CD4-positive, alpha-beta T cell treated with Interleukin-12 subunit alpha and Interleukin-12 subunit beta, for 1 hour (primary cell): Measurements from ENCODE around the gene ANKRD16.
"Not testable (repeated sequence)": the region's sequence is repeated elsewhere in the genome, so short reads cannot be mapped to it uniquely, and the experiment has no call there.

Source experiments
- DNase-seq: peaks from one replicate; pipeline ENCODE4 v3.0.0-alpha.2; 2020

The ANKRD16 gene

DNA sequence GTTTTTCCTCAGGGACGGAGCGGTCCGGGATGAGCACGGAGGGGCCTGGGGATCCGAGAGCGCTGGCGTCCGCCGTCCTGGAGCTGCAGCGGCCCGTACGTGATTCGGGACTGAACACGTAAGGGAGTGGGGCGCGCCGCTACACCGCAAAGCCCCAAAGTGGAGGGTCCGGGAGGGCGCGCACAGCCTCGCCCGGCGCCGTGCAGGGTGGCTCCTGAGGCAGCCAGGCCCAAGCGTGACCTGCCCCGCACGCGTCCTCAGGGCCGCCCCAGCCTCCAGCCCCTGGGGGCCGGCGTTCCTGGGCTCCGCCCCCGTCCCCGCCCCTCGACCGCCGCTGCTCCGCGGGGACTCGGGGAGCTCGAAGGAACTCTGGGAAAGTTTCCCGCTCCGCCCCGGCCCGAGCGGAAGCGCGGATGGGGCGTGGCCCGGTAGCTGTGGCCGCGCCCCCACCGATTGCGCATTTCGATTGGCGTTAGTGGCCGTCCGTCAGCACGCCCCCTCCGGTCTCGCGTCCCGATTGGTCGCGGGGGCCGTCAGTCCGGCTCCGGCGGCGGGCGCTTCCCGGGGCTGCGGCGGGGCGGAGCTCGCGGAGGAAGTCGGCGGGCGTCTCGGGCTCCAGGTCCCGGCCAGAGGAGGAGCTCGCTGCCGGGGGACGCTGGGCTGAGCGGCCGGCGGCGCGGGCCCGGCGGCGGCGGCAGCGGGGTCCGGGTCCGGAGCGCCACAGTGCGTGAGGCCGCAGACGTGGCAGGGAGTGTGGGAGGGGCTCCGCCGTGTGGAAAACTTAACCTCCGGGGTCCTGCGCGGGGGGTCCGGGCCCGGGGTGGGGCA, at the start of gene ANKRD16, which contains the start of gene FBH1:
Gene ANKRD16 (minus strand): TSS at position 270 of the 828 bp plus-strand sequence. CDS start 539 bp downstream, outside the sequence.
Gene FBH1 (plus strand): TSS at position 620 of the 828 bp plus-strand sequence. CDS start 103 bp downstream, at position 723.
- peak; percentile 98 for DNase-seq

- no peak for DNase-seq
These were observed 48.6 kb upstream of the ANKRD16 start for GRCh38 chr10:5938291-5938690.

DNA sequence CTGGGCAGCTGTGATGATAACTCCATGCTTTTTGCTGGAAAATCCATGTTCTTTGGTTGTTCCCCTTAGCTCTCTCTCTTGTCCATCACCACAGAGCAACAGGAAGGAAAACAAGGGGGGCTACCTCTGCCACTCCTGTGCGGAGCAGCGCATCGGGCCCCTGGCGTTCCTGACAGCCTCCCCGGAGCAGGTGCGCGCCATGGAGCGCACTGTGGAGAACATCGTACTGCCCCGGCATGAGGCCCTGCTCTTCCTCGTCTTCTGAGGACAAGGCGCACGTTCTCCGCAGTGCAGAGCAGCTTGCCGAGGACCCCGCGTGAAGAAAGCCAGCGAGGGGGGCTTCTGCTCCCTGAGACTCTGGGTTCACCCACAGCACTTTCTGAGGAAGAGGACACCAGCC, 47.3 kb upstream of the ANKRD16 start:
- DNase-seq: no peak

DNA sequence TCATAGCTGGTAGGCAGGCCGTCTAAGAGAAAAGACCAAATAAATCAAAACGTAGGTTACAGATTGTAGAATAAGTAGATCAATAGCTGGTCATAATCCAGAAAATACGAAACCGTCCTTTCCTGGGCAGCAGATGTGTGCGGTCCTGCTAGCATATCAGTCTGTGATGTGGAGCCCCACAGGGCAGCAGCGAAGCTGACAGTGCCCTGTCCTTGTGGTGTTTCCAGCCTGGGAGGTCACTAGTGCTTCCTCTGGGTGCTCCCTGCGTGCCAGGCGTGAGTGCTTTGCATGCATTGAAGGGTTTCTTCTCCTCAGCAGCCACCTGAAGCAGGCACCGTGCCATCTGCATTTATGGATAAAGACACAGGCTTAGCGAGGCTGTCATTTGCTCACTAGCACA, 45.9 kb upstream of the ANKRD16 start:
- DNase-seq: no peak

DNA sequence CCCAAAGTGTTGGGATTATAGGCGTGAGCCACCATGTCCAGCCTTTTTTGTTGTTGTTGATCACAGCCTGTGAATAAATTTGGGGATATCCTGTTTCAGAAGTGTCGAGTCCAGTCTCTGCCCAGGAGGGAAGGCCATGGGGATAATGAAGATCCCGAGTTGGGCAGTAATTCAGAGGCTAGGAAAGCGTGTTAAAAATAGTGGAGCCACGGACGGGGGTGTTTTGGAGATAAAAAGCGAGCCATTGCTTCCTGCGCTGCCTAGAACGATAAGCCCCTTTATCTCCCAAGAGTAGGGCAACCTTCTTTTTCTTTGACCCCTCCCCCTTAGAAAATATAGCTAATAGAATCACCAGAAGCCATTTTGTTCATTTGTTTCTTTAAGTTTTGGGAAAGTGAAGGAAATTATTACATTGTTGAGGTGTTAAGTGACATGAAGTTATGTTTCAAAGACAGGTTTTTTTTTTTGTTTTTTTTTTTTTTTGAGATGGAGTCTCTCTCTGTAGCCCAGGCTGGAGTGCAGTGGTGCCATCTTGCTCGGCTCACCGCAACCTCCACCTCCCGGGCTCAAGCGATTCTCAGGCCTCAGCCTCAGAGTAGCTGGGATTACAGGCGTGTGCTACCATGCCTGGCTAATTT, 44.3 kb upstream of the ANKRD16 start:
- DNase-seq: no peak

DNA sequence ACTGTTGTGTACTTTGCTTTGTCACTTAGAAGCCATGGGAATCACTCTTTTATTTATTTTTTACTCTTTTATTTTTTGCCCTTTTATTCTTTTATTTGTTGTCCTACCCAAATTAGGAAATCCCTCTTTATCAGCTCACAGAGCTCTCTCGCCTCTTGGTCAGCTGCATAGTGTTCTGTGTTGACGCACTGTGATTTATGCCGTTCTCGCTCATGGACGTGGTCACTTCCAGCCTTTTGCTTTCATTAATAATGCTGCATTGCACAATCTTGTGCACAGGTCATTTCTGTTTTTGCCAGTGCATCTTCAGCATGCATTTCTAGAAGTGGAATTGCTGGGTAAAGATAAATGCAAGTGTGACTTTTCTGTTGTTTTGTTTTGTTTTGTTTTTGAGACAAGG, 42.7 kb upstream of the ANKRD16 start:
- no peak for DNase-seq

DNA sequence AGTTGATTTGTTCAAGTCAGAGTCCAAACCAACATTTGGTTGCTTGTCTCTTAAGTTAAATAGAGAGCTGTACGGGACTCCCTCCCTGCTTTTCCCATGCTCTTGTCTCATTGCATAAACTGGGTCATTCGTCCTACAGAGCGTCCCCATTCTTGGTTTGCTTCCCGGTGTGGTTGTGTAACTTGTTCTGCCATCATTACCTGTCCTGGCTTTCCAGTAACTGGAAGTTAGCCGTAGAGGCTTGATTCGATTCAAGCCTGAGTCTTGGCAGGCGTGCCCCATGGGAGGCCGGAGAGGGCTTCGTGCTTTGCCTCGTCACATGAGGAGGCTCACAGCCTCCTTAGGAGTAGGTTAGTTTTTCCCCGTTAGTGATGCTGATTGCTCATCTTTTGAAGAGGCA, 40.6 kb upstream of the ANKRD16 start:
- DNase-seq: no peak

- no peak for DNase-seq
These were observed 39.7 kb upstream of the ANKRD16 start for GRCh38 chr10:5929442-5929841.

DNA sequence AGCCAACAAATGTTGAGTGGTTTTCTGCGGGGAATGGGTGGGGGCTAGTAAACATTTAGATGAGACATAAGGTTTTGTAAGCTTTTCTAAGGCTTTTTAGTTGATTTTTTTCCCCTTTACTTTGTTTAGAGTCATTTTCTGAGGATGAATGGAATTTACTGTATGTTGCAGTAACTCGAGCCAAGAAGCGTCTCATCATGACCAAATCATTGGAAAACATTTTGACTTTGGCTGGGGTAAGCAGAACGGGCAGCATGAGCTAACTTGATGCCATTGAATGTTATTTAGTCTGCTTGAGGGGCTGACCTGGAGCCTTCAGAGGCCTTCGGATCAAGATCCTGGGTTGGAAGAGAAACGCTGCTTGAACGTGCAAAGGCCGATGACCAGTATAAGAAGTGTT, 37.6 kb upstream of the ANKRD16 start:
- no peak for DNase-seq

GRCh38 chr10:5924889-5925288, 35.2 kb upstream of the ANKRD16 start:
- no peak for DNase-seq

DNA sequence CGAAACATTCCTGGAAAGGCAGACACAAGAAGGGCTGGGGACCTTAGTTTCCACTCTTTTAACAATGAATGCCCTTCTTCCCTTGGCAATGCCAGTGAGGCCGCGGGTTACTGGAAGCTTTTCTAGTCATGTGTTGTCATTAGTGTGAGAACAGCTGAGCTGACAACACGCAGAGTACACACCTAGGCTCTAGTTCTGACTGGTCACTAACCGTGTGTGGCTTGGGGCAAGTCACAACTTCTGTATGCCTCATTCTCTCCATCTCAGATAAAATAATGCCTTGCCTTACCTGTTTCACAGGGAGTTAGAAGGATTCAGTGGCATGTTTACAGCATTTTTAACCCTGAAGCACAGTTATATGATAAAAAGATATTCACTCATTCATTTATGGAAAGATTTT, 32.1 kb upstream of the ANKRD16 start:
- DNase-seq: no peak

DNA sequence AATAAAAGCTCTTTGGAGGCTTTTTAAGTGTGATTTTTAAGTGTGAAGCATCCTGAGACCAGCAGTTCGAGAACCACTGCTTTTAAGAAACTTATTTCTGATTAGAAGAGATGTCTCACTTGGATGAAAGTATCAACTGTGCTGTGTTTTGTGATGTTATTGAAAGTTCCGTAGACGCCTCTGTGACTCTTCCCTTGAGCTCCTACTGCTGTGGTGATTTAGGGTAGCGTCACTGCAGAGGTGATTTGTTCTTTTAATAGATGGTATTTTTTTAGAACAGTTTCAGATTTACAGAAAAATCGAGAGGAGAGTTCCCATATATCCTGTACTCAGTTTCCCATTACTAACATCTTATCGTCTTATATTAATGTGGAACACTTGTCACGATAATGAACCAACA, 29.9 kb upstream of the ANKRD16 start:
- DNase-seq: no peak

- no peak for DNase-seq
These were observed 29.1 kb upstream of the ANKRD16 start for GRCh38 chr10:5918763-5919162.

DNA sequence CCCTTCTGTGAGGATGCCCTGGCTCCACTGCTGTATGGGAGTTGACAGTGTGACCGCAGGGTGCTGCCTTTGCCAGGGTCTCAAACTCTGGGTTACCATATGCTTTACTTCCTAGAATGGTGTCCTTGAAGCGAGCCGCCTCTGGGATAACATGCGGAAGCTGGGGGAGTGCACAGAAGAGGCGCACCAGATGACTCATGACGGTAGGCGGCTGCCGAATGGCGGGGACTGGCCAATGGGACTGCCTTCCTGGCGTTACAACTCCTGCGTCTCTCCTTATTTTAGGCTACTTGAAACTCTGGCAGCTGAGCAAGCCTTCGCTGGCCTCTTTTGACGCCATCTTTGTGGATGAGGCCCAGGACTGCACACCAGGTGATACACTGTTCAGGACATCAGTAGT, 27.6 kb upstream of the ANKRD16 start:
- DNase-seq: no peak

DNA sequence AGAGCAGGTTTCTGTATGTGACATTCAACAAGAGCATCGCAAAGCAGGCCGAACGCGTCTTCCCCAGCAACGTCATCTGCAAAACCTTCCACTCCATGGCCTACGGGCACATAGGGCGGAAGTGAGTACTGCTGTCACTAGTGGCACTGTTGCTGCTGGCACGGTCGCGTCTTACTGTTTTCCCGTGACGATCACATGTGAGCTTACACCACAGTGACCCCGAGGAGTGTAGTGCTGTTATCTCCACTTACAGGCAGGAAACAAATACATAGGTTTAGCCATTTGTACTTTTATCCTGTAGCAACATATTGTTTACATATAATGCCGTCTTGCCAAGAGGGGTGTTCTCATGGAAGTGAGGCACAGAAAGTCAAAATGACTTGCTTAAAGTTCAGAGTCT, 25.8 kb upstream of the ANKRD16 start:
- DNase-seq: no peak

- no peak for DNase-seq
These were observed 24.0 kb upstream of the ANKRD16 start for GRCh38 chr10:5913736-5914135.

GRCh38 chr10:5911670-5912069, 22.0 kb upstream of the ANKRD16 start:
- DNase-seq: no peak

DNA sequence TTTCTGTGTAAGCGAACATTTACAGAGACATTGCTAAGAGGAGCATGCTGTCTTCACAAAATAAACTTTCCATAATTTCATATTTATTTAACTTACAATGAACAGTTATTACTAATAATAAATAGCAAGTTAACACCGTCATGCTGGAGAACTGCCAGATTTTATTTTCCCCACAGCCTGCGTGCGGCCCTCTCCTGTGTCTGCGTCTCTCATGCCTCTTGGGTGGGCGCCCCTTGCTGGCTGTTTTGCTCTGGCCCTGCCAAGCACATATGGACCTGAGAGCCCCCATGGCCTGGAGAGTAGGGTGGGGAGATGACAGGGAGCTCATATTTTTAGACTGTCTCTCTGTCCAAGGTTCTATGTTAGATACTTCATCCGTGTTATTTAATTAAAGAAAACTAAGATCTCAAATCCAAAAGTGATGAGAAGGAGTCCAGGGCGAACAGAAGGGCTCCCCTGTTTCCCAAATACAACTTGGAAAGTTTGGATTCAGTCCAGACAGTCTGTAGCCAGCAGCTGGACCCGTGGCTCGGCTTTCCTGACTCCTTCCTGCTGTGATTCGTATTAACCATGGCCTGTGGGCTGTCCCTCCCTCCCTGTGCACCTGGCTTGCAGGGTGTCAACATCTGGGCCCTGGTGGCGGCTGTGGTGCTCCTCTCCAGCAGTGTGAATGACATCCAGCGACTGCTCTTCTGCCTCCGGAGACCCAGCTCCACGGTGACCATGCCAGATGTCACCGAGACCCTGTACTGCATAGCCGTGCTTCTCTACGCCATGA, 20.8 kb upstream of the ANKRD16 start:
- DNase-seq: no peak

DNA sequence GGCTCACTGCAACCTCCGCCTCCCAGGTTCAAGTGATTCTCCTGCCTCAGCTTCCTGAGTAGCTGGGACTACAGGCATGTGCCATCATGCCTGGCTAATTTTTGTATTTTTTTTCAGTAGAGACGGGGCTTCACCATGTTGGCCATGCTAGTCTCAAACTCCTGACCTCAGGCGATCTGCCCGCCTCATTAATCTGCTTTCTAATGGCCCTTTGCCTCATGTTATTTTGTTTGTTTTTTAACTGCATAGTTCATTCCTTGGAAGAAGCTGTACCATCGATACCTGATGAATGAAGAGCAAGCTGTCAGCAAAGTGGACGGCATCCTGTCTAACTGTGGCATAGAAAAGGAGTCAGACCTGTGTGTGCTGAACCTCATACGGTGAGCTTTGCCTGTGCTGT, 19.0 kb upstream of the ANKRD16 start:
- not testable (repeated sequence) for DNase-seq

- DNase-seq: no peak
These were observed 17.0 kb upstream of the ANKRD16 start for GRCh38 chr10:5906651-5907050.

DNA sequence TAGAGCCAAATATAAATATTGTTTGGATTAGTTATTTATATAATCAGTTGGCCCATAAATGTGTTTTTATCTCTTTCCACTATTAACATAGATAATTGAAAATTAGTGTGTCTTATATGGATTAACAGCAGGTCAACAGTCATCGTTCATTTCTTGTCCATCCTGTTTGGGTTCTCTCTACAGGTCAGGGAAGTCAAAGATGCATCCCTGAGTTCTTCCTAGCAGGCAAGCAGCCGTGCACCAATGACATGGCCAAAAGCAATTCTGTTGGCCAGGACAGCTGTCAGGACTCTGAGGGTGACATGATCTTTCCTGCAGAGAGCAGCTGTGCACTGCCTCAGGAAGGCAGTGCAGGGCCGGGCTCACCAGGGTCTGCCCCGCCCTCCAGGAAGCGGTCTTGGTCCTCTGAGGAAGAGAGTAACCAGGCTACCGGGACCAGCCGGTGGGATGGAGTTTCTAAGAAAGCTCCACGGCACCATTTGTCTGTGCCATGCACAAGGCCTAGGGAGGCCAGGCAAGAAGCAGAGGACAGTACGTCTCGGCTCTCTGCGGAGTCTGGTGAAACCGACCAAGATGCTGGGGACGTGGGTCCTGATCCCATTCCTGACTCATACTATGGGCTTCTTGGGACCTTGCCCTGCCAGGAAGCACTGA, 16.3 kb upstream of the ANKRD16 start:
- DNase-seq: no peak

GRCh38 chr10:5904227-5904626, 14.5 kb upstream of the ANKRD16 start:
- DNase-seq: no peak

- DNase-seq: no peak
These were observed 13.9 kb upstream of the ANKRD16 start for GRCh38 chr10:5903563-5903962.
